Peyer's patch (tissue), 4 donors: ENCODE data around the gene FLT3LG. TPM values are rescaled to one million over a fixed set of nuclear protein-coding genes. Genes with fewer than 3 reads are reported as not detected.
"Not testable (repeated sequence)": the region's sequence is repeated elsewhere in the genome, so short reads cannot be mapped to it uniquely, and the experiment has no call there.

Experiments used
- DNase-seq, 3 donors: peaks; one replicate each; pipeline ENCODE4 v3.0.0-alpha.2; 2017 to 2019
- H3K27ac ChIP-seq, 4 donors: fragments of 200-600 bp; sonication (generic); one replicate each; pipeline ENCODE4 v1.5.1; 2016 to 2019
- H3K27me3 ChIP-seq, 2 donors: fragments of 200-600 bp; sonication (generic); one replicate each; pipeline ENCODE4 v1.5.1; 2019
- H3K36me3 ChIP-seq, 3 donors: fragments of 200-600 bp; sonication (generic); one replicate each; pipeline ENCODE4 v1.5.1; 2016 to 2019
- H3K4me1 ChIP-seq, 4 donors: fragments of 200-600 bp; sonication (generic); one replicate each; pipeline ENCODE4 v1.5.1; 2016 to 2019
- H3K4me3 ChIP-seq, 4 donors: fragments of 200-600 bp; sonication (generic); 1 replicate in 3 of 4; 2 replicates in 1 of 4; pipeline ENCODE4 v1.5.1; 2016 to 2019; ENCODE audit warnings: mild to moderate bottlenecking in 1 of 4
- H3K9me3 ChIP-seq, 4 donors: fragments of 200-600 bp; sonication (generic); one replicate each; pipeline ENCODE4 v1.5.1; 2016 to 2019; ENCODE audit warnings: mild to moderate bottlenecking in 1 of 4
- POLR2A ChIP-seq, 2 donors: fragments of 450-650 bp; IDR thresholded peaks; one replicate each; pipeline ENCODE4 v1.5.1; 2017; ENCODE audit warnings: antibody characterized with exemption in 2 of 2, mild to moderate bottlenecking in 2 of 2, moderate library complexity in 2 of 2
- total RNA-seq, 4 donors: library from RNA; depleted of rRNA; stranded (reverse); fragments of >200 nt; gene quantifications; one replicate each; pipeline ENCODE4 v1.1.0, GENCODE V29; 2016
- TF ChIP-seq, protein P1 (sequence below), 6 experiments: fragments of 450-650 bp in 4 of 6; fragments of 200-600 bp in 2 of 6; sonication (generic) in 1 of 6; IDR thresholded peaks; one replicate each; pipeline ENCODE4 v1.5.1; 2017 to 2019; ENCODE audit warnings: antibody characterized with exemption in 6 of 6, mild to moderate bottlenecking in 3 of 6, moderate library complexity in 1 of 6

Gene FLT3LG
- total RNA-seq, 4 donors from 2014 or later: 2.8 to 22.3 (median 5.0) TPM

DNA sequence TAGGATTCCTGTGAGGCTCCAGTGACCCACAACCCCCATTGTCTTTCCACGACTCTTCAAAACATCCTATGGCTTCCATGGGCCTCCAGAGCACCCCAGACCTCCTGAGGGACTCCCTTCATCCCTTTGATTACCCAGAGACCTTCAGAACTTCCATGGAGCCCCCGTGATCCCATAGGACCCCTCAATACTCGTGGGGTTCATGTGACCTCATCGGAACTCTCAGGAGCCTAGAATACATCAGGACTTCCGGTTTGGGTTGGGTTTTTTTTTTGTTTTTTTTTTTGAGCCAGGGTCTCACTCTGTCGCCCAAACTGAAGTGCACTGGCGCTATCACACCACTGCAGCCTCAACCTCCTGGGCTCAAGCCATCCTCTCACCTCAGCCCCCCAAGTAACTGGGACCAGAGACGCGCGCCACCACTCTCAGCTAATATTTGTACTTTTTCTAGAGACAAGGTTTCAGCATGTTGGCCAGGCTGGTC lies 20.2 kb upstream of the FLT3LG start:
- H3K4me1 ChIP-seq: peaks cover 3 to 33% (median 13%) of the 10 kb centered on the region in 4 donors
- no peaks in the 10 kb centered on the region for H3K9me3 ChIP-seq
- TF ChIP-seq, protein P1, sequence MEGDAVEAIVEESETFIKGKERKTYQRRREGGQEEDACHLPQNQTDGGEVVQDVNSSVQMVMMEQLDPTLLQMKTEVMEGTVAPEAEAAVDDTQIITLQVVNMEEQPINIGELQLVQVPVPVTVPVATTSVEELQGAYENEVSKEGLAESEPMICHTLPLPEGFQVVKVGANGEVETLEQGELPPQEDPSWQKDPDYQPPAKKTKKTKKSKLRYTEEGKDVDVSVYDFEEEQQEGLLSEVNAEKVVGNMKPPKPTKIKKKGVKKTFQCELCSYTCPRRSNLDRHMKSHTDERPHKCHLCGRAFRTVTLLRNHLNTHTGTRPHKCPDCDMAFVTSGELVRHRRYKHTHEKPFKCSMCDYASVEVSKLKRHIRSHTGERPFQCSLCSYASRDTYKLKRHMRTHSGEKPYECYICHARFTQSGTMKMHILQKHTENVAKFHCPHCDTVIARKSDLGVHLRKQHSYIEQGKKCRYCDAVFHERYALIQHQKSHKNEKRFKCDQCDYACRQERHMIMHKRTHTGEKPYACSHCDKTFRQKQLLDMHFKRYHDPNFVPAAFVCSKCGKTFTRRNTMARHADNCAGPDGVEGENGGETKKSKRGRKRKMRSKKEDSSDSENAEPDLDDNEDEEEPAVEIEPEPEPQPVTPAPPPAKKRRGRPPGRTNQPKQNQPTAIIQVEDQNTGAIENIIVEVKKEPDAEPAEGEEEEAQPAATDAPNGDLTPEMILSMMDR (IDR thresholded peaks at IDR 0.05): no peak
- TF ChIP-seq POLR2A (IDR thresholded peaks at IDR 0.05): no peak
- peak overlapping the region; percentile 55 to 86 (median 60) for H3K4me3 ChIP-seq
- no peak for DNase-seq
- peak overlapping the region; percentile 95 to 99 (median 98) for H3K27ac ChIP-seq
- peaks cover 0 to 10% (median 0%) of the 10 kb centered on the region in 3 donors for H3K36me3 ChIP-seq
- H3K27me3 ChIP-seq: no peaks in the 10 kb centered on the region

DNA sequence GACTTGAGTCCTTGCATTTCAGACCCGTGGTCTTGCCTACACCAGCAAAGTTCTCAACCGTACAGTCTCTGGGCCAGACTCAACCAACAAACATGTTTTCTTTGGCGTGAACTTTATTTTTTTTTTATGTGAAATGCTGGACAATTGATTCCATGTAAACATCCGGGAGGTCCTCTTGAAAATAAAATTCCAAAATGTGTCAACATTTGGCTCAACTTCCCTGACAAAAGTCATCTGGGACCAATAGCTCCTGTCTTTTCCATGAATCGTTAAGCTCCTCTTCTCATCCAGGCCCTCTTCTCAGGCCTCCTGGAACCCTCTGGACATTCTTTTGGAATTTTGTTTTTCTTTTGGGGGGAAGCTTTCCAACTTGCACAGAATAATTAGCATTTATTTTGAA lies 18.2 kb upstream of the FLT3LG start:
- H3K27me3 ChIP-seq: no peaks in the 10 kb centered on the region
- no peak overlapping the region for H3K4me3 ChIP-seq
- TF ChIP-seq POLR2A (IDR thresholded peaks at IDR 0.05): no peak
- H3K9me3 ChIP-seq: no peaks in the 10 kb centered on the region
- DNase-seq: no peak
- H3K4me1 ChIP-seq: peaks cover 3 to 31% (median 11%) of the 10 kb centered on the region in 4 donors
- peak overlapping the region in 3 of 4 donors; percentile 19 to 96 (median 53) for H3K27ac ChIP-seq
- H3K36me3 ChIP-seq: peaks cover 0 to 23% (median 0%) of the 10 kb centered on the region in 3 donors

- H3K4me1 ChIP-seq: peaks cover 3 to 31% (median 10%) of the 10 kb centered on the region in 4 donors
- TF ChIP-seq POLR2A (IDR thresholded peaks at IDR 0.05): no peak
- TF ChIP-seq, protein P1 (IDR thresholded peaks at IDR 0.05): no peak
- H3K27ac ChIP-seq: peak overlapping the region; percentile 43 to 96 (median 68)
- DNase-seq: no peak
- H3K4me3 ChIP-seq: no peak overlapping the region
- no peaks in the 10 kb centered on the region for H3K9me3 ChIP-seq
- peaks cover 0 to 24% (median 0%) of the 10 kb centered on the region in 3 donors for H3K36me3 ChIP-seq
- no peaks in the 10 kb centered on the region for H3K27me3 ChIP-seq
Measured at GRCh38 chr19:49456326-49456725, 17.7 kb upstream of the FLT3LG start.

GRCh38 chr19:49458567-49458903 lies 15.5 kb upstream of the FLT3LG start:
- H3K36me3 ChIP-seq: peaks cover 0 to 38% (median 0%) of the 10 kb centered on the region in 3 donors
- peak overlapping the region; percentile 32 to 96 (median 70) for H3K27ac ChIP-seq

GRCh38 chr19:49459388-49459787 lies 14.6 kb upstream of the FLT3LG start:
- Histone ChIP-seq H3K36me3 (peaks cover 0 to 45% (median 0%) of the 10 kb centered on the region in 3 donors), H3K27ac (no peak overlapping the region), H3K9me3 (no peaks in the 10 kb centered on the region), H3K4me1 (peaks cover 2 to 25% (median 5%) of the 10 kb centered on the region in 4 donors), H3K27me3 (no peaks in the 10 kb centered on the region), H3K4me3 (no peak overlapping the region)
- TF ChIP-seq POLR2A (IDR thresholded peaks at IDR 0.05): no peak
- TF ChIP-seq, protein P1 (IDR thresholded peaks at IDR 0.05): no peak
- DNase-seq: no peak

More at GRCh38 chr19:49458567-49458903, 15.5 kb upstream of the FLT3LG start:
- no peak for DNase-seq
- Histone ChIP-seq H3K9me3 (no peaks in the 10 kb centered on the region), H3K4me1 (peaks cover 3 to 31% (median 10%) of the 10 kb centered on the region in 4 donors), H3K4me3 (no peak overlapping the region), H3K27me3 (no peaks in the 10 kb centered on the region)
- TF ChIP-seq POLR2A (IDR thresholded peaks at IDR 0.05): no peak
- TF ChIP-seq, protein P1 (IDR thresholded peaks at IDR 0.05): no peak

DNA sequence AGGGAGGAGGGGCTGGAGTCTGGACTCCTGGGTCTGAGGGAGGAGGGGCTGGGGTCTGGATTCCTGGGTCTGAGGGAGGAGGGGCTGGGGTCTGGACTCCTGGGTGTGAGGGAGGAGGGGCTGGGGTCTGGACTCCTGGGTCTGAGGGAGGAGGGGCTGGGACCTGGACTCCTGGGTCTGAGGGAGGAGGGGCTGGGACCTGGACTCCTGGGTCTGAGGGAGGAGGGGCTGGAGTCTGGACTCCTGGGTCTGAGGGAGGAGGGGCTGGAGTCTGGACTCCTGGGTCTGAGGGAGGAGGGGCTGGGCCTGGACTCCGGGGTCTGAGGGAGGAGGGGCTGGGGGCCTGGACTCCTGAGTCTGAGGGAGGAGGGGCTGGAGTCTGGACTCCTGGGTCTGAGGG lies 12.9 kb upstream of the FLT3LG start:
- H3K9me3 ChIP-seq: not testable (repeated sequence)

More for the DNA sequence above, 12.9 kb upstream of the FLT3LG start:
- not testable (repeated sequence) for H3K27me3 ChIP-seq, H3K4me3 ChIP-seq, H3K27ac ChIP-seq, DNase-seq
- peaks cover 0 to 16% (median 2%) of the 10 kb centered on the region in 4 donors for H3K4me1 ChIP-seq
- peaks cover 0 to 63% (median 0%) of the 10 kb centered on the region in 3 donors for H3K36me3 ChIP-seq
